ENCODE data around the gene ASB16. TPM values are rescaled to one million over a fixed set of nuclear protein-coding genes. Genes with fewer than 3 reads are reported as not detected.

ASB16 gene
- total and polyA plus RNA-seq, 10 of the 15 experiments (the other 5 are each of a cell fraction or from before 2014, with no cell fraction given): 0.07 to 1.1 (median 0.44) TPM; not detected in 5

GRCh38 chr17:44219108-44219615 lies 48.7 kb downstream of the ASB16 start (continued):
- no peak for TF ChIP-seq SKIL (IDR thresholded peaks at IDR 0.05; ENCODE audit: low read depth, poor library complexity, severe bottlenecking)
- no peak for TF ChIP-seq MLLT1 (IDR thresholded peaks at IDR 0.05)
- no peak for TF ChIP-seq CBX5 (IDR thresholded peaks at IDR 0.05; ENCODE audit: low read depth)
- TF ChIP-seq DPF2 (IDR thresholded peaks at IDR 0.05): peak; percentile 94
- TF ChIP-seq HDGF (IDR thresholded peaks at IDR 0.05): no peak
- peak; percentile 84 for TF ChIP-seq NKRF (conservative IDR thresholded peaks at IDR 0.05)
- TF ChIP-seq RUNX3 (IDR thresholded peaks at IDR 0.05; ENCODE audit: low read length): no peak
- TF ChIP-seq NBN (IDR thresholded peaks at IDR 0.05): no peak
- TF ChIP-seq SREBF2 (IDR thresholded peaks at IDR 0.05; ENCODE audit: low read length): no peak
- TF ChIP-seq ZNF24 (IDR thresholded peaks at IDR 0.05): no peak
- no peak for TF ChIP-seq MEF2B (IDR thresholded peaks at IDR 0.05; ENCODE audit: partially characterized antibody, poor library complexity, severe bottlenecking)
- TF ChIP-seq NFIC (IDR thresholded peaks at IDR 0.05; ENCODE audit: low read depth, low read length): no peak
- peak; percentile 54 for TF ChIP-seq BCL3 (IDR thresholded peaks at IDR 0.05; ENCODE audit: borderline replicate concordance, insufficient read depth, low read depth, low read length, poor library complexity, severe bottlenecking)
- no peak for TF ChIP-seq ZBTB33 (IDR thresholded peaks at IDR 0.05)
- no peak for TF ChIP-seq MYB (IDR thresholded peaks at IDR 0.05; ENCODE audit: borderline replicate concordance, low read depth, low read length)
- TF ChIP-seq POLR2A (IDR thresholded peaks at IDR 0.05; ENCODE audit: low read depth, low read length): peak; percentile 80
- TF ChIP-seq MXI1 (IDR thresholded peaks at IDR 0.05; ENCODE audit: low read depth, low read length): peak; percentile 18; the same call in 1 of the 2 replicates
- peak; percentile 48 for TF ChIP-seq NR2F1 (conservative IDR thresholded peaks at IDR 0.05)
- TF ChIP-seq BCL11A (IDR thresholded peaks at IDR 0.05; ENCODE audit: low read depth, low read length): no peak
- TF ChIP-seq E4F1 (IDR thresholded peaks at IDR 0.05; ENCODE audit: borderline replicate concordance, partially characterized antibody): no peak
